ENCODE data around the gene MAOB.

GRCh38 chrX:43815209-43815608 lies 67.0 kb downstream of the MAOB start:
- TF ChIP-seq CTCF (IDR thresholded peaks at IDR 0.05), result no peak
- TF ChIP-seq POLR2A (IDR thresholded peaks at IDR 0.05), result no peak
